ENCODE data around the gene PELI2.

The PELI2 gene

GRCh38 chr14:56112781-56113180 is 5.4 kb upstream of the PELI2 start (continued):
- no peak for TF ChIP-seq TSHZ2 (CRISPR knock-in tag; IDR thresholded peaks at IDR 0.05)
- no peak for TF ChIP-seq SNAI2 (CRISPR knock-in tag; IDR thresholded peaks at IDR 0.05)
- no peak for TF ChIP-seq GLIS3 (CRISPR knock-in tag; IDR thresholded peaks at IDR 0.05)

GRCh38 chr14:56115334-56115870 is 2.8 kb upstream of the PELI2 start:
- ATAC-seq: no peak
- TF ChIP-seq SNAI2 (CRISPR knock-in tag; IDR thresholded peaks at IDR 0.05) (no peak), PPARA (CRISPR knock-in tag; IDR thresholded peaks at IDR 0.05; ENCODE audit: borderline replicate concordance) (no peak), ZC3H10 (CRISPR knock-in tag; IDR thresholded peaks at IDR 0.05) (no peak), ZNF70 (CRISPR knock-in tag; IDR thresholded peaks at IDR 0.05) (no peak), CREB5 (CRISPR knock-in tag; IDR thresholded peaks at IDR 0.05; ENCODE audit: low read depth) (no peak), ESRRG (CRISPR knock-in tag; IDR thresholded peaks at IDR 0.05) (no peak), RARB (CRISPR knock-in tag; IDR thresholded peaks at IDR 0.05) (no peak), ZFP30 (CRISPR knock-in tag; IDR thresholded peaks at IDR 0.05) (no peak), CSDC2 (CRISPR knock-in tag; IDR thresholded peaks at IDR 0.05) (no peak), ARNTL (CRISPR knock-in tag; IDR thresholded peaks at IDR 0.05; ENCODE audit: borderline replicate concordance, low read depth) (no peak), ZNF8 (CRISPR knock-in tag; IDR thresholded peaks at IDR 0.05) (no peak), GLIS3 (CRISPR knock-in tag; IDR thresholded peaks at IDR 0.05) (no peak), ZFP3 (CRISPR knock-in tag; IDR thresholded peaks at IDR 0.05) (no peak), TSHZ2 (CRISPR knock-in tag; IDR thresholded peaks at IDR 0.05) (no peak), OSR1 (CRISPR knock-in tag; IDR thresholded peaks at IDR 0.05) (no peak)

- no peak for ATAC-seq
- TF ChIP-seq ZFP30 (CRISPR knock-in tag; IDR thresholded peaks at IDR 0.05) (no peak), POU6F1 (CRISPR knock-in tag; IDR thresholded peaks at IDR 0.05; ENCODE audit: borderline replicate concordance, low read depth) (no peak), ZFP3 (CRISPR knock-in tag; IDR thresholded peaks at IDR 0.05) (no peak), OSR1 (CRISPR knock-in tag; IDR thresholded peaks at IDR 0.05) (no peak), ZC3H10 (CRISPR knock-in tag; IDR thresholded peaks at IDR 0.05) (no peak), TOX (CRISPR knock-in tag; IDR thresholded peaks at IDR 0.05; ENCODE audit: borderline replicate concordance) (no peak), ARNTL (CRISPR knock-in tag; IDR thresholded peaks at IDR 0.05; ENCODE audit: borderline replicate concordance, low read depth) (no peak), TCF4 (CRISPR knock-in tag; IDR thresholded peaks at IDR 0.05; ENCODE audit: borderline replicate concordance) (no peak), ISL1 (CRISPR knock-in tag; IDR thresholded peaks at IDR 0.05) (no peak), ZNF8 (CRISPR knock-in tag; IDR thresholded peaks at IDR 0.05) (no peak), RARB (CRISPR knock-in tag; IDR thresholded peaks at IDR 0.05) (no peak), CREB5 (CRISPR knock-in tag; IDR thresholded peaks at IDR 0.05; ENCODE audit: low read depth) (no peak), ZNF70 (CRISPR knock-in tag; IDR thresholded peaks at IDR 0.05) (no peak), CSRNP3 (CRISPR knock-in tag; IDR thresholded peaks at IDR 0.05) (no peak), ESRRG (CRISPR knock-in tag; IDR thresholded peaks at IDR 0.05) (no peak), GLIS3 (CRISPR knock-in tag; IDR thresholded peaks at IDR 0.05) (no peak), ZNF565 (CRISPR knock-in tag; conservative IDR thresholded peaks at IDR 0.05; ENCODE audit: low read depth) (no peak), PATZ1 (CRISPR knock-in tag; IDR thresholded peaks at IDR 0.05; ENCODE audit: borderline replicate concordance) (no peak), SNAI2 (CRISPR knock-in tag; IDR thresholded peaks at IDR 0.05) (no peak)
Observed at GRCh38 chr14:56115976-56116893, 2.0 kb upstream of the PELI2 start.

Data from SK-N-SH treated with all-trans-retinoic acid at 6 μM for 48 hours (cell line).